Fibroblast of peridontal ligament (primary cell): ENCODE data around the gene SGCE.
A peak's percentile ranks its signal among the peaks of the same experiment; 100 is the strongest.

Experiments
- DNase-seq: peaks from one replicate; pipeline ENCODE4 v3.0.0-alpha.2; 2010; ENCODE audit errors: extremely low read depth

SGCE gene

DNA sequence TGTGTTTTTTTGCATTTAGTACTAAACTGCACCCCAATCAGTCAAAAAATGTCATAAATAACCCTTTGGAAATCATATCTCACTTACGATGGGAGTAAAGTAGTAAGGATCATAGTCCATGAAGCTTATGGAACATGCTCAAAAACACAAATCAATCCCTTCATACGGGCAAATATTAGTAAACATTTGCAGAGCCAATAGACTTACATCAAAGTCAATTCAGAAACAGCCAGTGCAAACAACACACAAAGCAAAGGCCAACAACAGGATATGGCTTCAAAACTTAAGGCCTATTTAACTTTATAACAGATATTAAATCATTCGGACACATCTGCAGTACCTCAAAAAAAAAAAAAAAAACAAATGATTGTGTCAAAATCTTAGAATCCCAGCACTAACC, 32.1 kb downstream of the SGCE start:
- DNase-seq, result no peak

- no peak for DNase-seq
Observed at GRCh38 chr7:94621120-94621519, 34.8 kb downstream of the SGCE start.

- peak; percentile 96 for DNase-seq
Observed at GRCh38 chr7:94620703-94621118, 35.2 kb downstream of the SGCE start.

GRCh38 chr7:94618126-94618525, 37.8 kb downstream of the SGCE start:
- no peak for DNase-seq

DNA sequence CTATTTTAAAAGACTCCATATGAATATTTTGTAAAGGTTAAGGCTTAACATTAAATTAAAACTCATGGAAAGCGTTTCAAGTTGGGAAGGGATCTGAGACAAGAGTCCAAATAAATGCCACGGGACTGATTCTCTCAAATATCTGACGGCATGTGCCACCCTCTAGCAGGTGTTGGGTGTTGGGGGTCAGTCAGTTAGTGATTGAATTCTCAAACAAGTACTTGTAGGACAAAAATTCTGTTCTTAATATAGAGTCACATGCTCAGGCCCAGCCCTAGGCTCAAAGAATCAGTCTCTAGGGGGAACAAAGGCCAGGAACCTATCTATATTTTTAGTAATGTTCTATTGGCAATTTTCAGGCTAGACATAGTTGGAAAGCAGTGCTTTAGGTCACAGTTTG, 39.1 kb downstream of the SGCE start:
- DNase-seq, result no peak

DNA sequence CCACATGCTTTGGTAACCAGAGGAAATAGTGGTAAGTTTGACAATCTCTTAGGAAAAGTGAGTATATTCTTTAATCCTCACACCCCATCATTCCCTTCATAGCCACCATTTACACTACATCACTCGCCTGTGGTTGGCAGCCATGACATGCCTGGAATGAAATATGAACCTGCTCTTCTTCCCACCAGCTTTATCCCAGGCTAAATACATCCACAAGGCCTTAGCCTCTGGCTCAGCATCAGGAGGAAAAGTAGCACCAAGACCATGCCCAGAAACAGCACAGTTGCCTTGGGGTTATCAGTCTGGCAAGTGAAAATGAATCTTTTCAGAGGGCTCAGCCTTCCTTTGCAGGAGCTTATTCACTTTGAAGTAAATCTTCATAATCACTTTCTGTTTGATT, 40.3 kb downstream of the SGCE start:
- no peak for DNase-seq

DNA sequence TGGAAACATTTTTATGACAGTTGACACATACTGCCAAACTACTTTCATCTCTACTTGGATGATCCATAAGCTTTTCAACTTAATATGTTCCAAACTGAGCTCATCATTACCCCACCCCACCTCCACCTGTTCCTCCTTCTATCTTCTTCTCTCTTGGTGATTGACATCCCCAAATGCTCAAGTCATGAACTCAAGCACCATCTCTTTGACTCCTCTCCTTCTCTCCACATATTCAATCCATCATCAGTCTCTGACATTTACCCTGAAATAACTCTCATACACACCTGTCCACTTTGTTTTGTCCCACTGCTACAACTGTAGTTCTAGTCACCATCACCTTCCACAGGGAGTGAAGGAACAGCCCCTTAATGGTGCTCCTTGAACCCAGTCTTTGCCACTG, 43.3 kb downstream of the SGCE start:
- no peak for DNase-seq

- DNase-seq, result no peak
Observed at GRCh38 chr7:94612253-94612652, 43.7 kb downstream of the SGCE start.

GRCh38 chr7:94609561-94609960, 46.4 kb downstream of the SGCE start:
- no peak for DNase-seq

DNA sequence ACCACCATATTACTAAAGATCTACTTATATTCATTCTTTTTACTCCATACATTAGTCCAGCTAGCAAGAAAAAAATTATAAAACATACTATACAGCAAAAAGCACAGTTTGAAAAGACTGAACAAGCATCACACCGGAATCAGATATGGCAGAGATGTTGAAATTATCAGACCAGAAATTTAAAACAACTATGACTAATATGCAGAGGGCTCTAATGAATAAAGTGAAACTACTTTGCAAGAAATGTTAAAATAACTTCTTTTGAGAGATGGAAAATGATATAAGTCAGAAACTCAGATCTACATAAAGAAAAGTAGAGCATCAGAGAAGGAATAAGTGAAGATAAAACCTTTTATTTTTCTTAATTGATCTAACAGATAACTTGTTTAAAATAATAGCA, 50.9 kb downstream of the SGCE start:
- peak; percentile 17 for DNase-seq

DNA sequence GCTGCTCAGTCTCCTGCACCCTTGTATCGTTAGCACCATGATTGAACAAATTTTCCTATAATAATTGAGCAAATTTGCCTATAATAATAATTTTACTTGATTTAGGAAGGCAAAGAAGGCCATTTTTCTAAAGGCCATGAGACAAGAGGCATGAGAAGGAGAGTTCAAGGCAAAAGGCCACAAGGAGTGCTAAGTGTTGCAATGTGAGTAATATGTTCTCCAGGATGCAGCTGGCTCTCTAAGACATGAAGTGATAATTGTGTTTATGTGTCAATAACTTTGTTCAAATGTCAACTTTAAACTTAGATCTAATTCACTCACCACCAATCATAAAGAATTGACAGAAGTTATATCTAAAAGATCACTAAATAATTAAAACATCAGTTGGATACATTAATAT, 53.8 kb downstream of the SGCE start:
- DNase-seq, result no peak

DNA sequence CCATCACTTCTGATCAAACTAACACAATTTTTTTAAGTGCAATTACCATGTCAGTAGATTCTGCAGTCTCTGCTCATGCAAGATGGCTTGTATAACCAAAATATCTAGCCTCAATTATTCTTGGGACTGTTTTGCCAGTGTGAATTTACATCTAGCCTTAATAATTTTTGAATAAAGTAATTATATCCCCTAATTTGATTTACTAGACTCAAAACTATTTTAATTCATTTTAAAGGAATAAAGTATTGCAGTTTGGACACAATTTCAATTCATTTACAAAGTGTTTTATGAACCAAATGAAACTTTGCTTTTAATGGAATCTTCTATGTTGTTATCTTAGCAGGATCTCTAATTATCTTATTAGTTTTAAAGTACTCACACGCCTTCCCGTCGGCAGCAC, 55.7 kb downstream of the SGCE start:
- no peak for DNase-seq

DNA sequence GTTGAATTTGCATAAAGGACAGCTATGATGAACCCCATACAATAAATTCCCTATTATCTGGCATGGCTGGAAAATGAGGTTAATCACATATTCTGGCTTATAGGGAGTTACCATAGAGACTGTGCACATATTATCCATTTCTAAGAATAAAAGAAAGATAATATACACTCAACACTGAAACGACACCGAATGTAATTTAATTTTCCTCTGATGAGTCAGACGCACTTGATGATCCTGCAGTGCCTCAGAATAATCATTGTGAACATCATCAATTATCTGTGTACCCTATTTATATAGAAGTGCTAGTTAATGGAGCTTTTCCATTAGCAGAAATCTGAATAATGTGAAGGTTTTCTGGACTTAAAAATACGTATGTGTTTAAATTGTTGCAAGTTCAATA, 60.2 kb downstream of the SGCE start:
- no peak for DNase-seq

DNA sequence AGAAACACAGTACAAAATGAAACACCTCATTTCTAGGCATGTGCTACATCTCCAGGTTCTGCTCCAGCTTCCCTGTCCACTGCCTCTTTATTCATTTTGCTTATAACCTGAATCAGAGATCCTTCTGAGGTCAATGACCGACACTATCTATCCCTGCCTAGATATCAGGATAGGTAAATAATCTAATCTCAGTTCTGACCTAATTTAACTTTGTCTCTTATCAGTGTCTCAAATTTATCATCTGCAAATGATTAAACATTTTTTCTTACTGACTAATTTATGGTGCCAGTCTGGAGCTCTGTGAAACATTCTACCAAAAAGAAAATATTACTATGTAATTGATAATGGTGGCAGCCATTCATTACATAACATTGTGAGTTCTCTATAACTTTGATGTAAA, 61.1 kb downstream of the SGCE start:
- no peak for DNase-seq

DNA sequence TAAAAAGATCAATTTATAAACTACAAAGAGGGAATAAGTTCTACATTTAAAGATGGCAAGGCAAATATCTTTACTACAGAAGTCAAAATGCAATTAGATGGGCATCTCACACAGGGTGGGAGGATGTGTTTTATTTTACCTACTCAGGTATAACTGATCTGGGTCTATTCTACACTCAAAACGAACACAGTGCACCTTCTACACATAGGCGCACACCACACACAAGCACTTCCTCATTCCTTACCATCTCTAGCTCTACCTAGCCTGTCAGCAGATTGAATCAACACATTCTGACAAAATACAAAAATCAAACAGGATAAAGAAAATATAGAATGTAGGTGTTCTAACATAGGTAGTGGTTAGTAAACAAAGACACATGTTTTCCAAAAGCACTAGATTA, 64.8 kb downstream of the SGCE start:
- DNase-seq, result no peak

GRCh38 chr7:94590526-94591162, 65.3 kb downstream of the SGCE start:
- no peak for DNase-seq

- DNase-seq, result no peak
Observed at GRCh38 chr7:94588075-94588474, 67.9 kb downstream of the SGCE start.

DNA sequence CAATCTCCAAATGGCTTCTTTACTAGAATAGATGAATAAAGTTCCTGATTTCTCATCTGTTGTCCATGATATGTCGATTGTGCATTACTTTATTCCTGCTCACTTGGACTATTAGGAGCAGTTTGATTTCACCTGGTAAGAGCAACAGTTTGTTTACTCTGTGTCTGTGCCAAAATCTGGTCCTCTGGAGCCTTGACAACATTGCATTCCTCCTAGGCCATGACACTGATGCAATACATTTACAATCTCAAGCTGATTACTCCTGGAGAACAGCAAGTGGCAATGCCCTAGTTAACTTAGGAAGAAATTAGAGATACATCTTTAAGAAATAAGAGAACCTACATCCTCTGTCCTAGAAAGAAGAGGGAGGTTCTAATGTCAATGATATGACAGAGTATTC, 71.8 kb downstream of the SGCE start:
- peak; percentile 42 for DNase-seq

DNA sequence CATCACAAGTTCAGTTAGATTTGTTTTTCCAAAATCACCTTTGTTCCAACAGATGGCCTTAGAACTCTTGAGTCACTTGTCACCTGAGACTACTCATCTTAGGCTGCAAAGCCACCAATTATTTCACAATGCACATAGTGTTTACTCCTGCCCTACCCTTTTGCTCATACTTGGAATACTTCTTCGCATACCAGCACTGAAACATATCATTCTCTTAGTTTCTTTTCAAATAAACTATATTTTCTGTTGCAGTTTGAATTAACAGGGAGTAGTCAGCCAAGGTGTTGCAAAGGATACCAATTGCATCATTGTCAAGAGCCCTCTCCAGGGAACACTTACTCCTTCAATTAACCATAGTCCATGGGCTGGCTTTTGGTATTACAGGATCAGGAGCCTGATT, 75.3 kb downstream of the SGCE start:
- peak; percentile 39 for DNase-seq

GRCh38 chr7:94579470-94579869, 76.5 kb downstream of the SGCE start:
- DNase-seq, result no peak

GRCh38 chr7:94578614-94579013, 77.3 kb downstream of the SGCE start:
- no peak for DNase-seq

DNA sequence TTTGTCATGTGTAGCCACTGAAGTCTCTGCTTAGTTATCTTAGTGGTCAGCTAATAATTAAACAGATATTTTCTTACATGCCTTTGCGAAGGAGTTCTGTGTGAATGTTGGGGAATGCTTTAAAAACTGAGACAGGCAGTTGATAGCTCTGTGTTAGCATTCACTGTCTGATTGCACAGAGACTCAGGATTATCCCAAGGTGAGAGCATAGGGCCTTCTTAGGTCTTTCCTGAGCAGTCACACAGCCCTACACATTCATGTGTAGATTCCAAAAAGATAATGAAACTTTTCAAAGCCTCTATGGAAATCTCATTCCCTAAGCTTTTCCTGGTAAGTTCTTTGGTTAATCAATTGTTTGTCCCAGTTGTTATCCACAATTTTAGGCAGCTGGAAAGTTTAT, 78.6 kb downstream of the SGCE start:
- no peak for DNase-seq

DNA sequence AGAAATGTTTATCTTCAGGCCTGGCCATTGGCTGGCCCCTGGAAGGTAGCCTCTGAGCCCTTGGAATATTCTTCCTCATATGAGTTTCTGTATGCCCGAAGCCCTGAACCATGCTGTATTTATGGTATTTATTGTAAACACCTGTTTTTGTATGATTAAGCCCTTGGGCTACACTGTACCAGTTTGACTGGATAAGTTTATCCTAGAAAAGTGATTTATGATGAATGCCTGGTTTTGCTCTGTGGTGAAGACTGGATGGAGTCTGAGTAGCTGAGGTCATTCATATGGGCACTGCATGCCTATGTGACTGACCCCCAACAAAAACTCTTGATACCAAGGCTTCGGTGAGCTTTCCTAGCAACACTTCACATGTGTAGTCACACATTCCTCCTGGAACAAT, 79.6 kb downstream of the SGCE start:
- DNase-seq, result no peak

DNA sequence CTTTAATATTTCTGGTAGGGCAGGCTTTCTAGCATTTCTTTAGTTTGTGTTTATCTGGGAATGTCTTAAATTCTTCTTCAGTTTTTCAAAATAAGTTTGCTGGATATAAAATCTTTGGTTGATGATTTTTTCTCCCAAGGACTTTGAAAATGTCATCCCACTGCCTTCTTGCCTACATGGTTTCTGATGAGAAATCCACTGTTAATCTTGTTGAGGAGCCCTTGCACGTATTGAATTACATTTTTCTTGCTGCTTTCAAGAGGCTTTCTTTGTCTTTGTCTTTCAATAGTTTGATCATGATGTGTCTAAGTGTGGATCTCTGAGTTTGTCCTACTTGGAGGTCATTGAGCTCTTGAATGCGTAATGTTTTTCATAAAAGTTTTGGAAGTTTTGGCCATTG, 80.3 kb downstream of the SGCE start:
- DNase-seq, result no peak

DNA sequence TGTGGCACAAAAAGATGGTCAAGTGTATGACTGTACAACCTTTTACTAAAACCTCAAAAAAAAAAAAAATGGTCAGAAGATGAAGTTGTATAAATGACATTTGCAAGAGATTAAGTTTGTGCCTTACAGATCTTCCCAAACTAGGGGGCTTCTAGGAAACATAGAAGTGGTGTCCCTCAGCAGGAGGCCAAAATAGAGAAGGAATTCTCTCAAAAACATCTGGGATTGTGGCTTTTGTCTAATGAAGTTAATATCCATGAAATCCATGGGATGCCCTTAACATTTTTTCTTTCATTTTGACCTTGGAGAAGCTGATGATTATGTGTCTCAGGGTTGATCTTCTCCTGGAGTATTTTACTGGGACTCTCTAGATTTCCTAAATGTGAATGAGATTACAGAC, 84.1 kb downstream of the SGCE start:
- DNase-seq, result no peak
